Medulla oblongata (tissue), 1 donor: ENCODE data around the gene KLHL34.

ENCODE experiments used
- DNase-seq: peaks from one replicate; pipeline ENCODE4 v3.0.0-alpha.2; 2015; ENCODE audit errors: extremely low spot score

KLHL34 gene

GRCh38 chrX:21658152-21658737 lies at the start of gene KLHL34:
Gene KLHL34 (minus strand): TSS chrX:21658330. CDS start chrX:21657788, 542 bp downstream.
- no peak for DNase-seq

DNA sequence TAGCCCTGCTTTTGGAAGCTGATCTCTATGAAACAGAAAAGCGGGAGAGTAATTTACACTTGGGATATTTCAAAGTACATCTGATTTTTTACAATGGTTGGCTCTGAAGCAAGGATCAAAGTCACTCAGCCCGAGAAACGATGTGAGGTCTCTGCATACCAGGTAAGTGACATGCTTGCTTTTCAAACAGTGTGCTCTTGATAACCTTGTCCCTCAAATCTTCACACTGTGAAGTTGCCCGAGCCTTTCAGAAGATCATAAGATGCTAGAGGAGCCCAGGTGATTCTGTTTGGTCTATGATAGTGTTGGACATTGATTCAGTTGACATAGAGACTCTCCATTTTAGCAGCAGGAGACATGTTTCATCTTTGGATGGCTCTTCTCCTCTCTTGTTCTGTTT lies 47.1 kb upstream of the KLHL34 start:
- DNase-seq, result no peak

GRCh38 chrX:21702725-21703124 lies 44.6 kb upstream of the KLHL34 start:
- no peak for DNase-seq

DNA sequence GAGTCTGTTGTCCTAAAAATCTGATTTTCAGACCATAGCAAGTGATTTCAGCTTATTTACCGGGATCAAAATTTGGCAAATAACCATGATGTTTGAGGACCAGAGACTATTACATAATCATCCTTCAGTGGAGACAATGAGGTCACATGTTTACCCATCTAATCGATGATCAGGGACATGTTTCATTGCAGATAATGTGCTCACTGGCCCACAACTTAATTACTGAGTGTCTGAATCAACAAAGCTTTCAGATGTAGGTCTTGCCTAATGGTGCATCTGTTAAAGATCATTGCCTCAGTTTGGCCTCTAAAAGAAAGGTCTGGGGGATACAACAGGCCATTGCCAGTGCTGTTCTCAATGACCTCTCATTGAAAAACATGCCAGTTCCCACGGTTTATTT lies 42.8 kb upstream of the KLHL34 start:
- no peak for DNase-seq

GRCh38 chrX:21700275-21700674 lies 42.1 kb upstream of the KLHL34 start:
- no peak for DNase-seq

- DNase-seq, result no peak
These were observed 41.0 kb upstream of the KLHL34 start for GRCh38 chrX:21699136-21699535.

- peak; percentile 33 for DNase-seq
These were observed 40.1 kb upstream of the KLHL34 start for GRCh38 chrX:21698272-21698671.

- no peak for DNase-seq
These were observed 33.4 kb upstream of the KLHL34 start for GRCh38 chrX:21691512-21692018.

GRCh38 chrX:21683941-21684340 lies 25.8 kb upstream of the KLHL34 start:
- DNase-seq, result no peak

GRCh38 chrX:21678048-21678612 lies 20.0 kb upstream of the KLHL34 start:
- no peak for DNase-seq

GRCh38 chrX:21675931-21676330 lies 17.8 kb upstream of the KLHL34 start:
- no peak for DNase-seq

DNA sequence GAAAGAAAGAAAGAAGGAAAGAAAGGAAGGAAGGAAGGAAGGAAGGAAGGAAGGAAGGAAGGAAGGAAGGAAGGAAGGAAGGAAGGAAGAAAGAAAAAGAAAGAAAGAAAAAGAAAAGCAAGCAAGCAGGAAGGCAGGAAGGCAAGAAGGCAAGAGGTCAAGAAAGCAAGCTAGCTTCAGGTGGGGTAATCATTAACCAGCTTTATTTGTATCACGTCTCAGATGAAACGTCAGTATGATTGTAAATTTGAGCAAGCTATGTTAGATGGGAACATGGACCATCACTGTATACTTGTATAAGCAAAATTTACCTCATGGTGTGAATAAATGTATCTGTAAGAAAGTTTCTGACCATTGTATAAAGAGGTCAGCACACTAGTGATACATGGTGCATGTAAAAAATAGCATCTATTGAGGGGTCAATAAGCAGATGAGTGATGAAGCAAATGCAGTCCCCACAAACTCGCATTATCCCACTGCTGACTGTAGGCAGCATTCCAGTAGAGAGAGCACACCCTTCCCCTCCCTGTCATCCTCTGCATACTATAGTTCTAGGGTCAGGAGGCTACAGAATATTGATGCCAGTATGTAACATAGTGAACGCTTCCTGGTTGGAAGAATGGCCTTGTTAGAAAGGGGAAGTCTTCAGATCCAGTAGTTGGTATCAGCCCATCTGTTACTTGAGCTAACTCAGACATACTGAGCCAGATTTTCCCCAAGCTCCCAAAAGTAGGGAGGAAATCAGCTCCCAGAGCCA lies 16.5 kb upstream of the KLHL34 start:
- no peak for DNase-seq

DNA sequence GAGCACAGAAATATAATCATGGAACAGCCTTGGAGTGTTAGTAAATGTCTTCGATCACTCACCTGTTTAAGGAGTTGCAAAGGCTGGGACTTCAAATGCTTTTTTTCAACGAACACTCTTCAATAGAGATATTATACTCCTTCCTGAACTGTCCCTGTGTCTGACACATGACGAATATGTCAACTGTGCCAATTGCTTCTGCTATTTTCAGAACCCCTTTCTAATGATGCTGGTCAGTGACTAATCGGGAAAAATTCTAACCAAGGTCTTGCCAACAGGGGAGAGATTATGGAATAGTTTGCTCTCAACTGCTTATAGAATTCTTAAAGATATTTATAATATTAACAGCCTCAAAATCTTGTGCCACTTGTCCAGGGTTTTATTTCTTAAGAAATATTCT lies 8.5 kb upstream of the KLHL34 start:
- DNase-seq, result no peak

- no peak for DNase-seq
These were observed 8.1 kb upstream of the KLHL34 start for GRCh38 chrX:21666252-21666651.

GRCh38 chrX:21662761-21663160 lies 4.6 kb upstream of the KLHL34 start:
- no peak for DNase-seq

DNA sequence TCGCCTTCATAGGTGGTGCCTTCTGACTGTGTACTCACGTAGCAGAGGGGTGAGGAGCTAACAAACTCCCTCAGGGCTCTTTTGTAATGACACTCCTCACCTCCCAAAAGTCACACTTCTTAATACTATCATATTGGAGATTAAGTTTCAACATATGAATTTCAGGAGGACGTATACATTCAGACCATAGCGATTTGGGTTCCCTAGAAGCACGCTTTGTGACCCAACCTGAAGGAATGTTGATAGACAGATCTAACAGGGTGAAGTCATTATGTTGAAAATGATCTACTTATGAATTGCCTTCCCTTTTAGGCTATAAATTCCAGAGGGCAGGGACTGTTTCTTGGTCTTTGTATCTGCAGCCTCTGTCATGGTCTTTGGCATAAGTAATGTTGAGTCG lies 3.2 kb upstream of the KLHL34 start:
- no peak for DNase-seq

DNA sequence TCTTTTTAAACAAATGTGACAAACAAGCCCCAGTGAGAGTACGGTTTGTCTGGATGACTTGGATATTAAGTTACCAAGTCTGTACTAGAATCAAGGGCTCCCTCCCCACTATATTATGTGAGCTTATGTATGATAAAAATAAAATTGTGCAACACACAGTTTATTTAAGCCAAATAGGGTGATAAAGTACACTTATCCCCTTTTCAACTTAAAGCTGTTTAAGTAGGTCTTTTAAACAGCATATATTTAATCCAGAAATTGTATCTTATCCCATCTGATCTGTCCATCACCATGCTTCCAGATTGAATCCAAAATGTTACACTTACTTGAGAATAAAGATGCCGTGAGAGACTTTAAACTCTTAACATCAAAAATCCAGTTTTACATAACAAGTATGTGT lies 2.0 kb upstream of the KLHL34 start:
- DNase-seq, result no peak

DNA sequence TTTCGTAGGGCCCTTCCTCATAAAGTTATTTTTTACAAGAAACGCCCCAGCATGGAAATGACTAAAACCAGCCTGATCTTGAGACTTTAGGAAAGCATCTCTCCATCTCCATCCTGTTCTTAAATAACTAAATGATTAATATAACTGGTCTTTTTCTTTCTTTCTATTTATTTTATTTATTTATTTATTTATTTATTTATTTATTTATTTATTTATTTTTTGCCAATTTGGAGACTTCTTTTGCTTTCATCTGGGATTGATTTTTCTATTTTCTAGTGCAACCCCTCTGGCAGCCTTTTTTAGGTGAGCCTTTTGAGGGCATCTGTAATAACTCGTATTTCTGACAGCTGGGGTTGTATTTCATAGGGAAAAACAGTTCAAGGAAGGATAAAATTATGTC lies 1.2 kb upstream of the KLHL34 start:
- no peak for DNase-seq

GRCh38 chrX:21658746-21659145 lies 616 bp upstream of the KLHL34 start:
- no peak for DNase-seq

DNA sequence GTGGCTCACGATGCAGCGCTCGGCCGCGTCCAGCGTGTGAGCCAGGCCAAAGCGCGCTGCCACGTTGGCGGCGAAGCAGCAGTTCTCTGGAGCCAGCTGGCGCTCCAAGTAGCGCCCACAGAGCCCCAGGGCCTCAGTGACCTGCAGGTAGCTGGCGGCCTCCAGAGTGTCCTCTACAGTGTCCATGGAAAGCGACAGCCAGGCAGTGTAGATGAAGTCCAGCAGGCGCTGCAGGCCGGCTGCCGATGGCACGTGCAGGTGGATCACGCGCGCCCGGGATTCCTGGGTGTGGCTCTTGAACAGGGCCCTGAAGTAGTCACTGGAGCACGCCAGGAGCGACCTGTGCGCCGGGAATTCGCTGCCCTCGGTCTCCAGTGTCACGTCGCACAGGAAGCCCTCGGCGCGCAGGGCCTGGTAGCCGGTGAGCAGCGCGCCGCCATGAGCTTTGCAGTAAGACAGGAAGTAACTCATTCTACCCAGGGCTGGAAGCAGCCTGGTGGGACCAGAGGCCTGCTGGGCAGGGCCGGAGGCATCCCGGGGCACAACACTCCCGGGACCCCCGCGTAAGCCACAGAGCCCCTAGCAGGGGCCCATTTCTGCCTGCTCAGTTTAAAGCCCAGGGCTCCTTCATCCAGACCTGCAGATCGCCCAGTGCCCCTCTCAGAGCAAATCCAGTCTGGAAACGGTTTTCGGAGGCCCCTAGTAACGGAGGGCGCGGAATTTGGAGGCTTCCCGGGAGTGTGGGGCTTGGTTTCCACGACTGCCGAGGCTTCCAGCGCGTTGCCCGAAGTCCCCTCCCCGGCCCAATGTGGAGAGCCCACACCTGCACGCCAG lies 595 bp downstream of the KLHL34 start:
- no peak for DNase-seq

DNA sequence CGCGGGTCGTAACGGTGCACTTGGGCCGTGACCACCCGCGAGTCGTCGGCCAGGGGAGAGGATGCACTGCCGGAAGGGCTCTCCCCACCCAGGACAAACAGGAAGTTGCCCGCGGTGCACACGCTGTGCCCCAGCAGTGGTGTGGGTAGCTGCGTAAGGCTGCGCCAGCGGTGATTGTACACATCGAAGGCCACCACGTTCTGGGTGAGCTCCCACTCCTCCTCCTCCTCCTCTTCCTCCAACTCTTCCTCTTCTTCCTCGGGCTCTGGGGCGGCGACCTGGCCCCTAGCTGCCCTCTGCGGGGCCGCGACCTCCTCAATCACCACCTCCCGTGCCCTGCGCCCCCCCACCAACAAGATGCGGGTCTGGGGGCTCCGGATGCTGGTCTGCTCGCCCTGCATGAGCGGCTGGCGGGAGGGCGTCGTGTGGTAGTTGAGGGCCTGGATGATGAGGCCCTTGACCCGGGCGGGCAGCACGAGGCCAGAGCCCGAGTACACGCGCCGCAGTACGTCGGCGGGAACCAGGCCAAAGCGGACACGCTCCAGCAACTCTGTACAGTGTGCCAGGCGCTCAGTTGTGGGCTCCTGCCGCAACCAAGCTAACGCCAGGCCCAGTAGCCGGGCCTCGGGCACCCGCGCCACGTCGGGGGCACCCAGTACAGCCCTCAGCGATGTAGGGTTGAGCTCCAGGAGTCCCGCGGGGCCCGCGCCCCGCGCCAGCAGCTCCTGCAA lies 1.4 kb downstream of the KLHL34 start:
- DNase-seq, result no peak
